Measurements from ENCODE around the gene EPHA1.

GRCh38 chr7:143360788-143361551 lies 47.7 kb downstream of the EPHA1 start:
- TF ChIP-seq MAX (IDR thresholded peaks at IDR 0.05) (no peak), EP300 (IDR thresholded peaks at IDR 0.05; ENCODE audit: borderline replicate concordance) (no peak), TAF1 (IDR thresholded peaks at IDR 0.05; ENCODE audit: low read depth) (no peak), CREB1 (IDR thresholded peaks at IDR 0.05; ENCODE audit: low read depth) (no peak), YY1 (IDR thresholded peaks at IDR 0.05; ENCODE audit: low read depth) (no peak), REST (IDR thresholded peaks at IDR 0.05; ENCODE audit: low read depth) (no peak), RAD21 (IDR thresholded peaks at IDR 0.05; ENCODE audit: low read depth) (no peak), TCF12 (IDR thresholded peaks at IDR 0.05; ENCODE audit: low read depth) (no peak), ZBTB7A (IDR thresholded peaks at IDR 0.05; ENCODE audit: low read depth) (no peak), NFIC (IDR thresholded peaks at IDR 0.05) (no peak), EGR1 (IDR thresholded peaks at IDR 0.05) (no peak), CEBPB (IDR thresholded peaks at IDR 0.05) (no peak), TEAD4 (IDR thresholded peaks at IDR 0.05) (no peak)
- TF ChIP-seq, protein P1, sequence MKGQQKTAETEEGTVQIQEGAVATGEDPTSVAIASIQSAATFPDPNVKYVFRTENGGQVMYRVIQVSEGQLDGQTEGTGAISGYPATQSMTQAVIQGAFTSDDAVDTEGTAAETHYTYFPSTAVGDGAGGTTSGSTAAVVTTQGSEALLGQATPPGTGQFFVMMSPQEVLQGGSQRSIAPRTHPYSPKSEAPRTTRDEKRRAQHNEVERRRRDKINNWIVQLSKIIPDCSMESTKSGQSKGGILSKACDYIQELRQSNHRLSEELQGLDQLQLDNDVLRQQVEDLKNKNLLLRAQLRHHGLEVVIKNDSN (IDR thresholded peaks at IDR 0.05) = no peak

Data from Ishikawa (cell line).